ENCODE results near the gene GDE1.

- TF ChIP-seq POLR2A (IDR thresholded peaks at IDR 0.05) = no peak
- no peak for TF ChIP-seq CTCF (IDR thresholded peaks at IDR 0.05)
Measured at GRCh38 chr16:19549673-19550072, 27.8 kb upstream of the GDE1 start.
